IPS-20b (cell line): ENCODE data around the gene KIF25.

Source experiments
- H3K27ac ChIP-seq: one replicate; pipeline ENCODE4 v1.5.1; 2013; ENCODE audit warnings: low read length
- H3K27me3 ChIP-seq: 2 replicates; pipeline ENCODE4 v1.6.1; 2013; ENCODE audit warnings: mild to moderate bottlenecking, low read length, inconsistent platforms; ENCODE audit not compliant: insufficient read depth
- H3K36me3 ChIP-seq: 2 replicates; pipeline ENCODE4 v1.6.1; 2013; ENCODE audit warnings: low read depth, mild to moderate bottlenecking, inconsistent platforms, low read length, moderate library complexity; ENCODE audit not compliant: insufficient read depth
- H3K4me1 ChIP-seq: 2 replicates; pipeline ENCODE4 v1.6.1; 2013; ENCODE audit warnings: mild to moderate bottlenecking, control low read depth, inconsistent platforms, low read length, moderate library complexity; ENCODE audit not compliant: insufficient read depth
- H3K4me3 ChIP-seq: 2 replicates; pipeline ENCODE4 v1.5.1; 2013; ENCODE audit warnings: mild to moderate bottlenecking, low read length, inconsistent platforms
- H3K9ac ChIP-seq: 2 replicates; pipeline ENCODE4 v1.6.1; 2013; ENCODE audit warnings: low read depth, mild to moderate bottlenecking, inconsistent platforms, low read length, moderate library complexity
- H3K9me3 ChIP-seq: 2 replicates; pipeline ENCODE4 v1.6.1; 2013; ENCODE audit warnings: mild to moderate bottlenecking, low read depth, low read length, inconsistent platforms; ENCODE audit not compliant: insufficient read depth

KIF25 gene

GRCh38 chr6:168092541-168092940 is 95.1 kb downstream of the KIF25 start:
- Histone ChIP-seq H3K4me1 (peaks cover 10% of the 10 kb centered on the region; the same call in 1 of the 2 replicates), H3K27me3 (no peaks in the 10 kb centered on the region), H3K9me3 (no peaks in the 10 kb centered on the region), H3K27ac (no peak overlapping the region), H3K4me3 (no peak overlapping the region), H3K36me3 (no peaks in the 10 kb centered on the region), H3K9ac (no peak overlapping the region)

- H3K27me3 ChIP-seq, result no peaks in the 10 kb centered on the region
- H3K9me3 ChIP-seq, result no peaks in the 10 kb centered on the region
- no peak overlapping the region for H3K9ac ChIP-seq
- H3K4me3 ChIP-seq, result no peak overlapping the region
- H3K27ac ChIP-seq, result no peak overlapping the region
- peaks cover 7% of the 10 kb centered on the region; the same call in 1 of the 2 replicates for H3K4me1 ChIP-seq
- no peaks in the 10 kb centered on the region for H3K36me3 ChIP-seq
Measured at GRCh38 chr6:168093071-168093505, 95.6 kb downstream of the KIF25 start.

GRCh38 chr6:168093634-168094033 is 96.2 kb downstream of the KIF25 start:
- Histone ChIP-seq H3K4me3 (no peak overlapping the region), H3K27me3 (peaks cover 1% of the 10 kb centered on the region; the same call in 1 of the 2 replicates), H3K36me3 (no peaks in the 10 kb centered on the region), H3K27ac (no peak overlapping the region), H3K9ac (no peak overlapping the region), H3K9me3 (no peaks in the 10 kb centered on the region), H3K4me1 (peaks cover 3% of the 10 kb centered on the region; the same call in 1 of the 2 replicates)
